Ascending aorta (tissue), 1 donor: ENCODE measurements around the gene PTPN6. TPM values are rescaled to one million over a fixed set of nuclear protein-coding genes. Genes with fewer than 3 reads are reported as not detected.

Experiments used
- total RNA-seq: library from RNA; depleted of rRNA; stranded (reverse); fragments of >200 nt; gene quantifications from one replicate; pipeline ENCODE4 v1.1.0, GENCODE V29; 2016

The PTPN6 gene
- total RNA-seq, 1 donor from 2014 or later: 1.7 TPM

Other genes starting within 250 kb of the PTPN6 start
- gene COPS7A, start 227.3 kb upstream of the PTPN6 start, total RNA-seq: 221 TPM
- 145 TPM for gene MLF2, start 198.2 kb upstream of the PTPN6 start, total RNA-seq
- gene PTMS, start 185.0 kb upstream of the PTPN6 start, total RNA-seq: 361 TPM
- not detected for gene LAG3, start 178.8 kb upstream of the PTPN6 start, total RNA-seq
- 2.6 TPM for gene CD4, start 161.8 kb upstream of the PTPN6 start, total RNA-seq
- gene GPR162, start 129.5 kb upstream of the PTPN6 start, total RNA-seq: 9.4 TPM
- 62.2 TPM for gene P3H3, start 122.9 kb upstream of the PTPN6 start, total RNA-seq
- gene GNB3, start 110.4 kb upstream of the PTPN6 start, total RNA-seq: 10.4 TPM
- not detected for gene CDCA3, start 100.1 kb upstream of the PTPN6 start, total RNA-seq
- 46.2 TPM for gene USP5, start 99.2 kb upstream of the PTPN6 start, total RNA-seq
- 482 TPM for gene TPI1, start 83.8 kb upstream of the PTPN6 start, total RNA-seq
- 14.5 TPM for gene SPSB2, start 78.1 kb upstream of the PTPN6 start, total RNA-seq
- 6.6 TPM for gene LRRC23, start 46.5 kb upstream of the PTPN6 start, total RNA-seq
- 30.3 TPM for gene ENO2, start 36.8 kb upstream of the PTPN6 start, total RNA-seq
- 207 TPM for gene ATN1, start 23.4 kb upstream of the PTPN6 start, total RNA-seq
- gene RNU7-1, start 7.5 kb upstream of the PTPN6 start, total RNA-seq: not detected
- 558 TPM for gene C12orf57, start 7.3 kb upstream of the PTPN6 start, total RNA-seq
- 85.5 TPM for gene PHB2, start 19.3 kb downstream of the PTPN6 start, total RNA-seq
- gene EMG1, start 19.6 kb downstream of the PTPN6 start, total RNA-seq: 37.4 TPM
- gene LPCAT3, start 67.1 kb downstream of the PTPN6 start, total RNA-seq: 23.0 TPM
- gene C1S, start 109.4 kb downstream of the PTPN6 start, total RNA-seq: 273 TPM
- gene C1R, start 141.1 kb downstream of the PTPN6 start, total RNA-seq: 1,046 TPM
- gene C1RL, start 157.9 kb downstream of the PTPN6 start, total RNA-seq: 196 TPM
- gene RBP5, start 177.5 kb downstream of the PTPN6 start, total RNA-seq: 0.96 TPM
- 132 TPM for gene CLSTN3, start 179.0 kb downstream of the PTPN6 start, total RNA-seq
- gene PEX5, start 238.3 kb downstream of the PTPN6 start, total RNA-seq: 61.7 TPM